ENCODE data around the gene CD1E. TPM values are rescaled to one million over a fixed set of nuclear protein-coding genes. Genes with fewer than 3 reads are reported as not detected.
"Not testable (repeated sequence)": the region's sequence is repeated elsewhere in the genome, so short reads cannot be mapped to it uniquely, and the experiment has no call there.

The CD1E gene
- not detected for total RNA-seq
- long read RNA-seq = 0 reads

GRCh38 chr1:158353303-158354075 lies at the start of gene CD1E:
Gene CD1E (plus strand): TSS chr1:158353894. CDS start chr1:158353989, 95 bp downstream.
- DNase-seq = no peak
- no peak for ATAC-seq (ENCODE audit: poor library complexity)
- intact Hi-C loops (cut with DNase I) = no loop called here

GRCh38 chr1:158310623-158311022 lies 43.1 kb upstream of the CD1E start:
- intact Hi-C loops (cut with DNase I) = no loop called here
- ATAC-seq (ENCODE audit: poor library complexity) = no peak

GRCh38 chr1:158311066-158311465 lies 42.6 kb upstream of the CD1E start:
- no peak for ATAC-seq (ENCODE audit: poor library complexity)

More at GRCh38 chr1:158310623-158311022, 43.1 kb upstream of the CD1E start:
- no peak for DNase-seq

GRCh38 chr1:158323866-158324265 lies 29.8 kb upstream of the CD1E start:
- DNase-seq (no peak), ATAC-seq (ENCODE audit: poor library complexity) (no peak)
- intact Hi-C loops (cut with DNase I) = no loop called here

More at GRCh38 chr1:158311066-158311465, 42.6 kb upstream of the CD1E start:
- no peak for DNase-seq
- intact Hi-C loops (cut with DNase I) = no loop called here

- DNase-seq (no peak), ATAC-seq (ENCODE audit: poor library complexity) (no peak)
- intact Hi-C loops (cut with DNase I) = no loop called here
Observed at GRCh38 chr1:158324395-158324794, 29.3 kb upstream of the CD1E start.

- no peak for DNase-seq
- intact Hi-C loops (cut with DNase I) = no loop called here
Observed at GRCh38 chr1:158327481-158327880, 26.2 kb upstream of the CD1E start.

GRCh38 chr1:158328426-158328825 lies 25.3 kb upstream of the CD1E start:
- ATAC-seq (ENCODE audit: poor library complexity) (no peak), DNase-seq (no peak)
- intact Hi-C loops (cut with DNase I) = no loop called here

More at GRCh38 chr1:158327481-158327880, 26.2 kb upstream of the CD1E start:
- no peak for ATAC-seq (ENCODE audit: poor library complexity)

- ATAC-seq (ENCODE audit: poor library complexity) (no peak), DNase-seq (no peak)
- intact Hi-C loops (cut with DNase I) = no loop called here
Observed at GRCh38 chr1:158329300-158329699, 24.4 kb upstream of the CD1E start.

- no peak for ATAC-seq (ENCODE audit: poor library complexity)
- DNase-seq = no peak
- intact Hi-C loops (cut with DNase I) = no loop called here
Observed at GRCh38 chr1:158329733-158330132, 24.0 kb upstream of the CD1E start.

- intact Hi-C loops (cut with DNase I) = no loop called here
- ATAC-seq (ENCODE audit: poor library complexity) (no peak), DNase-seq (no peak)
Observed at GRCh38 chr1:158330391-158331105, 23.1 kb upstream of the CD1E start.

GRCh38 chr1:158331106-158331425 lies 22.6 kb upstream of the CD1E start:
- DNase-seq (no peak), ATAC-seq (ENCODE audit: poor library complexity) (no peak)
- intact Hi-C loops (cut with DNase I) = no loop called here

- intact Hi-C loops (cut with DNase I) = no loop called here
- no peak for ATAC-seq (ENCODE audit: poor library complexity)
- no peak for DNase-seq
Observed at GRCh38 chr1:158331481-158332150, 22.1 kb upstream of the CD1E start, which contains the start of gene CD1B. Gene CD1B (minus strand): TSS chr1:158331531. CDS start chr1:158331423, 108 bp downstream.

- no peak for ATAC-seq (ENCODE audit: poor library complexity)
- intact Hi-C loops (cut with DNase I) = no loop called here
- DNase-seq = no peak
Observed at GRCh38 chr1:158333405-158334155, 20.1 kb upstream of the CD1E start.

- no peak for ATAC-seq (ENCODE audit: poor library complexity)
- intact Hi-C loops (cut with DNase I) = no loop called here
Observed at GRCh38 chr1:158334526-158335212, 19.0 kb upstream of the CD1E start.

GRCh38 chr1:158335213-158335532 lies 18.5 kb upstream of the CD1E start:
- DNase-seq (no peak), ATAC-seq (ENCODE audit: poor library complexity) (no peak)
- intact Hi-C loops (cut with DNase I) = no loop called here

More at GRCh38 chr1:158334526-158335212, 19.0 kb upstream of the CD1E start:
- DNase-seq = no peak

GRCh38 chr1:158336413-158336812 lies 17.3 kb upstream of the CD1E start:
- DNase-seq; ATAC-seq (ENCODE audit: poor library complexity); intact Hi-C loops (cut with DNase I): not testable (repeated sequence)

- ATAC-seq (ENCODE audit: poor library complexity); DNase-seq; intact Hi-C loops (cut with DNase I): not testable (repeated sequence)
Observed at GRCh38 chr1:158348946-158349345, 4.7 kb upstream of the CD1E start.

GRCh38 chr1:158354255-158354654 lies 561 bp downstream of the CD1E start:
- DNase-seq = no peak
- ATAC-seq (ENCODE audit: poor library complexity) = no peak
- intact Hi-C loops (cut with DNase I) = no loop called here
